Germinal center (tissue), 1 donor: ENCODE measurements around the gene TEN1.
"Not testable (repeated sequence)": the region's sequence is repeated elsewhere in the genome, so short reads cannot be mapped to it uniquely, and the experiment has no call there.

Source experiments
- DNase-seq: peaks from one replicate; pipeline ENCODE4 v3.0.0; 2012; ENCODE audit warnings: mixed read lengths, low spot score

TEN1 gene

DNA sequence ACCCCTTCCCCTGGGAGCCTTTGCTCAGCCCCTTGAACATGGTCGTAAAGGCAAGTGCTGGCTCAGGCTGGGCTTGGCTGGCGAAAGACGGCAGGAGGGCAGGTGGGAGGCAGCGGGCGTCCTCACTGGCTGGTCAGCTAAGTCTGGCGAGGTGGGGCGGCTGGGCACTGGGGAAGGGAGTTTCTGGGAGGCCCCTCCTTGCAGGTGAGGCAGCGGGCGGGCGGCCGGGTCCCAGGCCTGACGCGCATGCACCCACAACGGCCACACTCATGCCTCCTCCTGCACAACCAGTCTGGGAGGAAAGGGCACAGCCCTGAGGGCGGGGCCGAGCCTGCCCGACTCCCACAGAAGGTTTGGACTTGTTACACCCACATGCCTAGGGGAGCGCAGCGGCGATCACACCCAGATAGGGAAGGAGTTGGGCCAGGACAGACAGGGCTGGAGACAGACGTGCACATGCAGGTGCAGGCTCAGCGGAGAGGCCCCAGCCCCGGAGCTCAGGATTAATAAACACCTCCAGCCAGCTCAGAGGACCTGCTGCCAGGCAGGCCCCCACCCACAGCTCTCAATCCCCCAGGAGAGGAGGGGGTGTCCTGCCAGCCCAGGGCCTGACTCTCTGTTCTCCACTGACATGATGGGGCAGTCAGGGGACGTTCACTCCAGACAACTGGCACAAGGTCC, 48.3 kb downstream of the TEN1 start, which contains the start of gene EVPL:
TSS of gene EVPL (minus strand) at position 148 of the 681 bp plus-strand sequence. CDS start at position 40, 108 bp downstream.
- DNase-seq = no peak

DNA sequence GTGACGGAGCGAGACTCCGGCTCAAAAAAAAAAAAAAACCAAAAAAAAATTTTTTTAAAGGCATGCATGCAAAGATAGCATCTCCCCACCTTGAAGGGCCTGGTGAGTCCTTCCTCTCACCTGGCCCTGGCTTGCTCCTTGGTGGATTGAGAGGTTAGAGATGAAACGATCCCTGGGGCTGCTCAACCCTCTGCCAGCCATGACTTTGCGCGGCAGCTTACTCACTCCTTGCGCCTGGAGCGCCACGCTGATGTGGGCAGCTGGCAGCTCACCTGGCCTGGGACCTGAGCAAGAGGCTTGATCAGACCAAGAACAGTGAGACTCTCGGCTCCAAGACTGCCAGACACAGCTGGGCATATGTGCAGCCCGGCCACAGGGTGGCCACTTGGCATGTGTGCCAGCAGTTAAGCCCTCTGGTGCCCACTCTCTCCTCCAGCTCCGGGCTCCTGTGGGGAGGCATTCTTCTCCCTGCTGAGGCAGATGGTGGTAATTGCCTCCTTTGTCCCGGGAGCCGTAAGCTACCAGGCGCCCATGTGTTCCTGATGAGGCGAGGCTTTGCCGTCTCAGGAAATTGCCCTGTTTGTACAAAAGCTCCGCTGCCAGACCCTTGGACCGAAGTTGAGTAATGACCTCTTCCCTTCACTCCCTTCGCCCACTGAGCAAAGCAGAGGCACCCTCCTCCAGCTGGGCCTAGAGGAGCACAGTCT, 53.2 kb downstream of the TEN1 start:
- no peak for DNase-seq

DNA sequence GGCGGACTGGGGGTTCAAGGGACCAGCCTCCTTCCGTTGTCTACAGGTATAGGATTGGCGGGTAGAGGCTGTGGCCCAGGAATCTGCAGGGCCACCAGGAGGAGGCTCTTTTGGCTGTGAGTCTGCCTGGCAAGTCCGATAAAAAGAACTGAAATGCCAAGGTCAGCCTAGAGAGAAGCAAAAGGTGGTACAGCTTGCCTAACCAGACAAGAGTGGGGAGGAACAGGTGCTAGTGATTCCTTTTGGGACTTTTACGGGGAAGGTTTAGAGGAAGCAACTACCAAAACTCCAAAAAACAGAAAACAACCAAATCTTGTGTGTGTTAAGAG, 53.7 kb downstream of the TEN1 start:
- DNase-seq = no peak

DNA sequence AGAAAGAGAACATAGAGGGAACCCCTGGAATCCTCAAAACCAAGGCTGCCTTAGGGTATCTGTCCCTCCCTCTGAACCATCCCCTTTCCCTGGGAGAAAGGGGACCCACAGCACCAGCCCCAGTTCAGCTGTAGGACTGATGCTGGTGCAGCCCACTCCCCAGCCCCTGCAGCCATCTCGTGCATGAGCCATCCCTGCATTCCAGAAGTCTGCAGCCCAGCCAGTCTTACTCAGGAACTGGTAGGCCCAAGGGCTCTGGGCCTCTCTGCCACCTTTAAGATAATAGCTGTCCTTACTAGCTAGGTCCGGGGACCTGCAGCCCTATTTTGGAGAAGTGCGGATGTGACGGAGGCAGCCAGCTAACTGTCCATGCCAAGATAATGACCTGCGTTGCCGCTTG, 54.1 kb downstream of the TEN1 start:
- DNase-seq = no peak

GRCh38 chr17:76034428-76035350, 55.6 kb downstream of the TEN1 start:
- DNase-seq = no peak

GRCh38 chr17:76036497-76037261, 57.6 kb downstream of the TEN1 start:
- no peak for DNase-seq

DNA sequence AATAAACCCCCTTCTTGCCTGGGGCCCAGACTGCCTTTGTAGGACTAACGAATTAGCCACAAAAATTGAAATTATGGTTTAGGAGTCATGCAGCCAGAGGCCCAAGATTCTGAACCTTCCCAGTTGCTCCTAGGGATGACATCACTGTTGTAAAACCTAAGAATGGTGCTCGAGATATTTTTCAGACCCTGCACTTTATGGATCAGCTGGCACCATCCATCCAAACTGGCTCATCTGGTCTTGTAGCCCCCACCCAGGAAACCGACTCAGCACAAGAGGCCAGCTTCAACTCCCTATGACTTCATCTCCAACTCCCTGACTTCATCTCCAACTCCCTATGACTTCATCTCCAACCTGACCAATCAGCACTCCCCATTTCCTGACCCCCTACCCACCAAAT, 59.0 kb downstream of the TEN1 start:
- DNase-seq = no peak

GRCh38 chr17:76039121-76039520, 60.1 kb downstream of the TEN1 start:
- DNase-seq = no peak

GRCh38 chr17:76040376-76040775, 61.3 kb downstream of the TEN1 start:
- DNase-seq = no peak

GRCh38 chr17:76042868-76043267, 63.8 kb downstream of the TEN1 start:
- not testable (repeated sequence) for DNase-seq

GRCh38 chr17:76044475-76045007, 65.5 kb downstream of the TEN1 start:
- DNase-seq = not testable (repeated sequence)

DNA sequence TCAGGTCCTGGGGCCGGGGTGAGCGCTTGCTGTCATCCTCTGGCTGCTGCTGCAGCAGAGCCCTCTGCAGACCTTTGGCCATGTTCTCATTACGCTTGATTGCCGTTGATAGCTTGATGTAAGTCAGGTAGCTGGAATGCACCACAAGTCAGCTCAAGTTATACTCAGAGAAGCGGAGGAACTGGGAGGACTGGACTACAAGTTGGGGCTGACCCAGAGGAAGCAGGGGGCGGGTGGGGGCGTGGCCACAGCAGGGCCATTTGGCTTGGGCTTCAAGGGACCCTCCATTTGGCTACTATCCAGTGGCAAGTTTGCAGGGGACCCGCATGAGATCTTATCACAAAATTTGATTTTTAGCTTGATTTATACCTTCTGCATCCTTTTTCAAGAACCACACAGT, 67.0 kb downstream of the TEN1 start:
- no peak for DNase-seq

DNA sequence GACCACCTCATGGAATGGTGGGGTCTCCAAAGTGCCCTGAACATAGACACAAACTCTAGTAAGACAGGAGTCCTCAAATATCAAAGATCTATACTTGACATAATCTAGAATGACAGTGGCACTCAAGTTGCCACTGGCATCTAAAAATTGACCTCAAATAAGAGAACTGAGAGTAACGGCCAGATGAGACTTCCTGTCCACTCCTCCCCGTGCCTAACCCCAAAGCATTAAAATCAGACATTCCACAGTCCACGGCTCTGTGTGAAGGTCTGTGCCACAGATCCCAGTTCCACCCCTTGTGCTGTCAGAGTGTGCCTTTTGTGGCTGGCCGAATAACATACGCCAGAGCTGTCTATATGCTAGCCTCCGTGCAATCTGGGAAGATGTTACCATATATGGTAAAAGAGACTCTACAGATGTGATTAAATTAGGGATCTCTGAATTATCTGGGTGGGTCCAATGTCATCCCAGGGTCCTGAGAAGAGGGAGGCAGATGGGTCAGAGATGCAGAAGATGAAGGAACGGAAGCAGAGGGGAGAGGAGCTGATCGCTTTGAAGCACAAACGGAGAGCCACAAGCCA, 69.1 kb downstream of the TEN1 start:
- DNase-seq = no peak

DNA sequence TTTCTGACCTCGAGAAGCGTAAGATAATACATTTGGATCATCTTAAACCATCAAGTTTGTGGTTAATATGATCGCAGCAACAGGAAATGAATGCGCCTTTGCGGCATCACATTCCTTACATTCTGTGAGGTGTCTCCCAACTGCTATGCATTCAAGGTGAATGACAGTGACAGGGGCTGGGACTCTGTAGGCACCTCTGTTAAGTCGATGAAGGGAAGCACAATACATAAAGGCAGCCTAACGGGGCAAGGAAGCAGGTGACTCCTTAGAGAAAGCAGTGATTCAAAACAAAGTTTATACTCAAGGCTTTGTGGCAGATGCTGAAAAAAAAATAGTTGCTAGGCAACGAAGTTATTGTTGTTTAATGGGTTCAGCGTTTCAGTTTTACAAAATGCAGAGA, 69.7 kb downstream of the TEN1 start:
- no peak for DNase-seq

- no peak for DNase-seq
Observed at GRCh38 chr17:76049239-76049638, 70.2 kb downstream of the TEN1 start.

DNA sequence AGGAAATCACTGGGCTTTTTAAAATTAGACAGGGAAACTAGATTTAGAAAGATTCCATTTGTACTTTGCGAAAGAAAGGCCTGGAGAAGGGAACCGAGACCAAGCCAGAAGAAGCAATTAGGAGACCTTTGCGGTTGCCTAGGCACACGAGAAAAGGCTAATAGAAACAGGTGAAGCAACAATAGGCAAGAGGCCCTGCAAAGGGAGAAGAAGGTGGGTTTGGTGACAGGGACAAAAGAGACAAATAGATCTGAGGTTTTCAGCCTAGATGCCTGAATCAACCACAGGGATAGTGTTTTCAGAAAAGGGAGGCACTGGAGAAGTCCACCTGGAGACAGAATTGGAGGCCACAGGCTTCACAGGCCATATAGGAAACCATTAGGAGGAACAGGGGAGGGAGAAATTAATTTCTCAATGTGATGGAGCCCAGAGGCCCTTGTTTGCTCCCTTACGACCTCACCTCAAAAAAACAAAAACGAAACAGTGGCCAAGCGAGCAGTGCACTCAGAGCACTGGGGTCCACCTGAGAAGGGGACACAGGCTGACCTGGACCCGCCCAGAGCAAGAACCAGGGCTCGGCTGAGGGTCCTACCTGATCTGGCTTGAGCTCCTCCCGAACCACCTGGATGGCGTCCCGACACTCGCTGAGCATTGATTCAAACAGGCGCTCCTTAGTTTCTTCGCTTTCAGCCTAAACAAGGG, 70.9 kb downstream of the TEN1 start:
- DNase-seq = no peak
